IMR-90 (cell line): Measurements from ENCODE around the gene MRM2.

ENCODE experiments used
- BHLHE40 ChIP-seq: fragments of 150-350 bp; IDR thresholded peaks from 2 replicates; pipeline ENCODE4 v1.6.1; 2016; ENCODE audit warnings: mild to moderate bottlenecking, low read depth, low read length
- CEBPB ChIP-seq: IDR thresholded peaks from 2 replicates; pipeline ENCODE4 v1.6.1; 2012; ENCODE audit warnings: low read depth, low read length, improper control_type of control experiment
- CHD1 ChIP-seq: IDR thresholded peaks from 2 replicates; pipeline ENCODE4 v1.6.1; 2012; ENCODE audit warnings: low read depth, low read length, improper control_type of control experiment
- FOS ChIP-seq: fragments of 150-350 bp; IDR thresholded peaks from 2 replicates; pipeline ENCODE4 v1.6.1; 2016; ENCODE audit warnings: low read depth, low read length
- MAFK ChIP-seq: IDR thresholded peaks from 2 replicates; pipeline ENCODE4 v1.6.1; 2012; ENCODE audit warnings: low read depth, low read length, improper control_type of control experiment
- POLR2A ChIP-seq: IDR thresholded peaks from 2 replicates; pipeline ENCODE4 v1.6.1; 2012; ENCODE audit warnings: mild to moderate bottlenecking, low read depth, low read length
- SMC3 ChIP-seq: fragments of 150-350 bp; IDR thresholded peaks from 2 replicates; pipeline ENCODE4 v1.6.1; 2016; ENCODE audit warnings: low read depth, mild to moderate bottlenecking, antibody characterized with exemption, low read length, moderate library complexity
- TF ChIP-seq, protein P1 (sequence below): conservative IDR thresholded peaks from 2 replicates; pipeline ENCODE4 v1.5.1; 2012; ENCODE audit warnings: mild to moderate bottlenecking, low read depth, low read length, improper control_type of control experiment
- TF ChIP-seq, protein P2 (sequence below): fragments of 150-350 bp; IDR thresholded peaks from 2 replicates; pipeline ENCODE4 v1.6.1; 2017; ENCODE audit warnings: mild to moderate bottlenecking, antibody characterized with exemption, low read length, low read depth

- TF ChIP-seq, protein P1, sequence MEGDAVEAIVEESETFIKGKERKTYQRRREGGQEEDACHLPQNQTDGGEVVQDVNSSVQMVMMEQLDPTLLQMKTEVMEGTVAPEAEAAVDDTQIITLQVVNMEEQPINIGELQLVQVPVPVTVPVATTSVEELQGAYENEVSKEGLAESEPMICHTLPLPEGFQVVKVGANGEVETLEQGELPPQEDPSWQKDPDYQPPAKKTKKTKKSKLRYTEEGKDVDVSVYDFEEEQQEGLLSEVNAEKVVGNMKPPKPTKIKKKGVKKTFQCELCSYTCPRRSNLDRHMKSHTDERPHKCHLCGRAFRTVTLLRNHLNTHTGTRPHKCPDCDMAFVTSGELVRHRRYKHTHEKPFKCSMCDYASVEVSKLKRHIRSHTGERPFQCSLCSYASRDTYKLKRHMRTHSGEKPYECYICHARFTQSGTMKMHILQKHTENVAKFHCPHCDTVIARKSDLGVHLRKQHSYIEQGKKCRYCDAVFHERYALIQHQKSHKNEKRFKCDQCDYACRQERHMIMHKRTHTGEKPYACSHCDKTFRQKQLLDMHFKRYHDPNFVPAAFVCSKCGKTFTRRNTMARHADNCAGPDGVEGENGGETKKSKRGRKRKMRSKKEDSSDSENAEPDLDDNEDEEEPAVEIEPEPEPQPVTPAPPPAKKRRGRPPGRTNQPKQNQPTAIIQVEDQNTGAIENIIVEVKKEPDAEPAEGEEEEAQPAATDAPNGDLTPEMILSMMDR: no peak
- TF ChIP-seq POLR2A (no peak), MAFK (no peak), FOS (no peak), CEBPB (no peak), SMC3 (no peak), CHD1 (no peak), BHLHE40 (no peak)
- TF ChIP-seq, protein P2, sequence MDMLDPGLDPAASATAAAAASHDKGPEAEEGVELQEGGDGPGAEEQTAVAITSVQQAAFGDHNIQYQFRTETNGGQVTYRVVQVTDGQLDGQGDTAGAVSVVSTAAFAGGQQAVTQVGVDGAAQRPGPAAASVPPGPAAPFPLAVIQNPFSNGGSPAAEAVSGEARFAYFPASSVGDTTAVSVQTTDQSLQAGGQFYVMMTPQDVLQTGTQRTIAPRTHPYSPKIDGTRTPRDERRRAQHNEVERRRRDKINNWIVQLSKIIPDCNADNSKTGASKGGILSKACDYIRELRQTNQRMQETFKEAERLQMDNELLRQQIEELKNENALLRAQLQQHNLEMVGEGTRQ: no peak
Measured at GRCh38 chr7:2220030-2220429, 22.0 kb downstream of the MRM2 start.
